SIG-M5 (cell line): ENCODE results near the gene ATP5F1A.
"Not testable (repeated sequence)": the region's sequence is repeated elsewhere in the genome, so short reads cannot be mapped to it uniquely, and the experiment has no call there.

Experiments used
- DNase-seq: peaks from one replicate; lab custom pipeline; 2025; lab: John Stamatoyannopoulos, UW

Gene ATP5F1A

GRCh38 chr18:46047369-46047768, 50.7 kb downstream of the ATP5F1A start:
- DNase-seq: not testable (repeated sequence)

GRCh38 chr18:46046688-46047087, 51.4 kb downstream of the ATP5F1A start:
- DNase-seq: no peak

GRCh38 chr18:46046126-46046525, 52.0 kb downstream of the ATP5F1A start:
- DNase-seq: no peak

GRCh38 chr18:46042571-46043123, 55.4 kb downstream of the ATP5F1A start:
- DNase-seq: no peak

- no peak for DNase-seq
These were observed 57.4 kb downstream of the ATP5F1A start for GRCh38 chr18:46040747-46041104.

- no peak for DNase-seq
These were observed 57.9 kb downstream of the ATP5F1A start for GRCh38 chr18:46040033-46040746.

- no peak for DNase-seq
These were observed 60.4 kb downstream of the ATP5F1A start for GRCh38 chr18:46037512-46038305.

GRCh38 chr18:46035696-46036680, 62.1 kb downstream of the ATP5F1A start:
- no peak for DNase-seq

GRCh38 chr18:46034230-46034629, 63.9 kb downstream of the ATP5F1A start:
- DNase-seq: no peak

- no peak for DNase-seq
These were observed 66.4 kb downstream of the ATP5F1A start for GRCh38 chr18:46031741-46032140.
